ENCODE measurements around the gene EMILIN2.

DNA sequence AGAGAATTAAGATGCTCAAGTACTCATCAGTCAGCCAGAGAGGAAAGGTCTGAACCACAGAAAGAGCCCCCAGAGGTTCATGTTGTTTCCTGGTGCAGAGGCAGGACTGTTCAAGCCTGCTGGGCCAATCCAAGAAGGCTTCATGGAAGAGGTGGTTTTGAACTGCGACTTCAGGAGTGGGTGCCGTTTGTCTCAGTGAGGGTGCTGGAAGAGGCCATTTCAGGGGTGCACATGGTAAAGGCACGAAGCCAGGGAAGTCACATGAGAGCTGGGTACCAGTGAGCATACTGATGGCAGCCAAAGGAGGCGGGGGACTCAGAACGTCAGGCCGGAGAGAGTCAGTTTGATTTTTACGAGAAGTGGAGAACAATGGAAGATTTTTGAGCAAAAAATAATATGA, 55.5 kb downstream of the EMILIN2 start:
- TF ChIP-seq, protein P1, sequence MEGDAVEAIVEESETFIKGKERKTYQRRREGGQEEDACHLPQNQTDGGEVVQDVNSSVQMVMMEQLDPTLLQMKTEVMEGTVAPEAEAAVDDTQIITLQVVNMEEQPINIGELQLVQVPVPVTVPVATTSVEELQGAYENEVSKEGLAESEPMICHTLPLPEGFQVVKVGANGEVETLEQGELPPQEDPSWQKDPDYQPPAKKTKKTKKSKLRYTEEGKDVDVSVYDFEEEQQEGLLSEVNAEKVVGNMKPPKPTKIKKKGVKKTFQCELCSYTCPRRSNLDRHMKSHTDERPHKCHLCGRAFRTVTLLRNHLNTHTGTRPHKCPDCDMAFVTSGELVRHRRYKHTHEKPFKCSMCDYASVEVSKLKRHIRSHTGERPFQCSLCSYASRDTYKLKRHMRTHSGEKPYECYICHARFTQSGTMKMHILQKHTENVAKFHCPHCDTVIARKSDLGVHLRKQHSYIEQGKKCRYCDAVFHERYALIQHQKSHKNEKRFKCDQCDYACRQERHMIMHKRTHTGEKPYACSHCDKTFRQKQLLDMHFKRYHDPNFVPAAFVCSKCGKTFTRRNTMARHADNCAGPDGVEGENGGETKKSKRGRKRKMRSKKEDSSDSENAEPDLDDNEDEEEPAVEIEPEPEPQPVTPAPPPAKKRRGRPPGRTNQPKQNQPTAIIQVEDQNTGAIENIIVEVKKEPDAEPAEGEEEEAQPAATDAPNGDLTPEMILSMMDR (IDR thresholded peaks at IDR 0.05; ENCODE audit: low read depth, low read length), result no peak
- no peak for TF ChIP-seq POLR2A (IDR thresholded peaks at IDR 0.05; ENCODE audit: extremely low read depth, insufficient read length)
- TF ChIP-seq, protein P2, sequence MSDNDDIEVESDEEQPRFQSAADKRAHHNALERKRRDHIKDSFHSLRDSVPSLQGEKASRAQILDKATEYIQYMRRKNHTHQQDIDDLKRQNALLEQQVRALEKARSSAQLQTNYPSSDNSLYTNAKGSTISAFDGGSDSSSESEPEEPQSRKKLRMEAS (IDR thresholded peaks at IDR 0.05; ENCODE audit: low read depth, low read length), result no peak
